ENCODE results near the gene NFIC. TPM values are rescaled to one million over a fixed set of nuclear protein-coding genes. Genes with fewer than 3 reads are reported as not detected.

The NFIC gene
- total and polyA plus RNA-seq, 4 donors: 17.2 to 56.2 (median 40.4) TPM

DNA sequence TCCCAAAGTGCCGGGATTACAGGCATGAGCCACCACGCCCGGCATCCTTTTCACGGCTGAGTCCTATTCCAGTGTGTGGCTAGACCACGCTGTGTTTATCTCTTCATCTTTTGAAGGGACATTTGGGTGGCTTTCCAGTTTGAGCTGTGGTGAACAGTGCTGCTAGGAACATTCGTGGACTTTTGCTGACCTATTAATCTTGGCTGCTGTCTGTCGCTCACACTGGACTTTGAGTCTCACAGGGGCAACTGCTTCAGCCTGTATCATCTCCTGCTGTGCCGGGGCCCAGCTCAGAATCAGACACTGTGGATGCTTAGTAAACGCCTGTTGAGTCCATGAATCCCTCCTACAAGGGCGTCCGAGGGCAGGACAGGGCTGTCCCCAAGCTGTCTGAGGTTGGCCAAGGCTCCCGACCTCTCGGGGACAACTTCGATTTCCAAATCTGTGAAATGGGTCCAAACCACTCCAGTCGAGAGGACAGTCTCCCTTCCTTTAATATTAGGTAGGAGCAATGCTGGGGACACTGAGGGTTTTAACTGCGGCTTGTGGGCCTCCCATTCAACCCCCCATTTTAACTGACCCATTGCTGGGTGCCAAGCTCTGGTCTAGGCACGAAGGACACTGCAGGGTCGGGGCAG lies 65.5 kb downstream of the NFIC start:
- peaks cover 46% of the 10 kb centered on the region for H3K36me3 ChIP-seq (ENCODE audit: control insufficient read depth, insufficient read depth, low read length)
- peaks cover 44% of the 10 kb centered on the region for H3K4me1 ChIP-seq (ENCODE audit: control insufficient read depth, insufficient read depth, low read length)
- no peak overlapping the region for H3K27ac ChIP-seq (ENCODE audit: low read depth, low read length)
- DNase-seq (ENCODE audit: low read depth in 4 of 6, low spot score in 6 of 6): no peak
- no peak overlapping the region for H3K4me3 ChIP-seq (ENCODE audit: low read depth, low read length)
- WGBS (ENCODE audit: insufficient coverage): 88% methylated on average over 13 of the region's 18 CpGs
- H3K27me3 ChIP-seq (ENCODE audit: control insufficient read depth, insufficient read depth, low read length): no peaks in the 10 kb centered on the region
- no peaks in the 10 kb centered on the region for H3K9me3 ChIP-seq (ENCODE audit: control insufficient read depth, insufficient read depth, low read length)

DNA sequence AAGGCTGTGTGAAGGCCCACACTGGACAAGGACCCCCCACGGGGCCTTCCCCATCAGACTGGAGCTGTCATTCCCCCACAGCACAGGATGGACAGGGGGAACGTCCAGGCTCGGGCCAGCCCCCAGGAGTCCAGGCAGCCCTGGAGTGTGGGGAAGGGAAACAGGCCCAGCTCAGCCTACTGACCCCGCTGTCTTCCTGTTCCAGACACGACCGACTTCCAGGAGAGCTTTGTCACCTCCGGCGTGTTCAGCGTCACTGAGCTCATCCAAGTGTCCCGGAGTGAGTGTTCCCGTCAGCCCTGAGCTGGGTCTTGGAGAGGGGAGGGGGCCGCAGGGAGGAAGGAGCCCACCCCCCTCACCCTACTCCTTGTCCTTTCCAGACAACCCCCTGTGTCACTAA lies 66.9 kb downstream of the NFIC start:
- Histone ChIP-seq H3K9me3 (ENCODE audit: control insufficient read depth, insufficient read depth, low read length) (no peaks in the 10 kb centered on the region), H3K27ac (ENCODE audit: low read depth, low read length) (no peak overlapping the region), H3K36me3 (ENCODE audit: control insufficient read depth, insufficient read depth, low read length) (peaks cover 50% of the 10 kb centered on the region), H3K4me3 (ENCODE audit: low read depth, low read length) (no peak overlapping the region), H3K27me3 (ENCODE audit: control insufficient read depth, insufficient read depth, low read length) (no peaks in the 10 kb centered on the region), H3K4me1 (ENCODE audit: control insufficient read depth, insufficient read depth, low read length) (peaks cover 39% of the 10 kb centered on the region)
- no peak for DNase-seq (ENCODE audit: low read depth in 4 of 6, low spot score in 6 of 6)
- WGBS (ENCODE audit: insufficient coverage): 50% methylated on average over 4 of the region's 12 CpGs

DNA sequence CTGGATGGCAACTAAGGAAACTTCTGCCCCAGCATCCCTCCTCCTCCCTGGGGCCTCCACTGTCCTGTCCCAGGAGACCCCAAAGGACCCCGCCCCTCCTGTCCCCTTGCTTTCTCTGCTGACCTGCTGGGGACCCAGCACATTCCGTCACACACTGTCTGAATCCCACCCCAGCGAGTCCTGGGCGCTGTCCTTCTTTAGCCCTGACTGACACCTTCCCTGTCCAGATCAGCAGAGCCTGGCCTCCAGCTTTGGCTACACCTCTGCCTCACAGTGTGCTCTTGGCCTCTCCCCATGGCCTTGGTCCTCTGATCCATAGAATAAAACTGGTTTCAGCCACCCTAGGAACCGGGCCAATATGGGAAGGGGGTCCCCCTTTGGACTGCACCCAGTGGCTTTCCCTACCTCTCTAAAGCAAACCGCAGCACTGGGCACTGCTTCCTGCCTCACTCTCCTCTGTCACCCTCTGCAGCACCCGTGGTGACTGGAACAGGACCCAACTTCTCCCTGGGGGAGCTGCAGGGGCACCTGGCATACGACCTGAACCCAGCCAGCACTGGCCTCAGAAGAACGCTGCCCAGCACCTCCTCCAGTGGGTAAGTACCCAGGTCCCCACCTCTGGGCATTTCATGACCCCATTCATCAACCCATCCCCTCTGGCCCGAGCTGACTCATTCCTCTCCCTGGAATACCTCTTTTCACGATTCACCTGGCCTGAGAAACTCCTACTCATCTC lies 67.6 kb downstream of the NFIC start:
- peak overlapping the region; percentile 76 for H3K4me3 ChIP-seq (ENCODE audit: low read depth, low read length)
- peaks cover 34% of the 10 kb centered on the region for H3K4me1 ChIP-seq (ENCODE audit: control insufficient read depth, insufficient read depth, low read length)

DNA sequence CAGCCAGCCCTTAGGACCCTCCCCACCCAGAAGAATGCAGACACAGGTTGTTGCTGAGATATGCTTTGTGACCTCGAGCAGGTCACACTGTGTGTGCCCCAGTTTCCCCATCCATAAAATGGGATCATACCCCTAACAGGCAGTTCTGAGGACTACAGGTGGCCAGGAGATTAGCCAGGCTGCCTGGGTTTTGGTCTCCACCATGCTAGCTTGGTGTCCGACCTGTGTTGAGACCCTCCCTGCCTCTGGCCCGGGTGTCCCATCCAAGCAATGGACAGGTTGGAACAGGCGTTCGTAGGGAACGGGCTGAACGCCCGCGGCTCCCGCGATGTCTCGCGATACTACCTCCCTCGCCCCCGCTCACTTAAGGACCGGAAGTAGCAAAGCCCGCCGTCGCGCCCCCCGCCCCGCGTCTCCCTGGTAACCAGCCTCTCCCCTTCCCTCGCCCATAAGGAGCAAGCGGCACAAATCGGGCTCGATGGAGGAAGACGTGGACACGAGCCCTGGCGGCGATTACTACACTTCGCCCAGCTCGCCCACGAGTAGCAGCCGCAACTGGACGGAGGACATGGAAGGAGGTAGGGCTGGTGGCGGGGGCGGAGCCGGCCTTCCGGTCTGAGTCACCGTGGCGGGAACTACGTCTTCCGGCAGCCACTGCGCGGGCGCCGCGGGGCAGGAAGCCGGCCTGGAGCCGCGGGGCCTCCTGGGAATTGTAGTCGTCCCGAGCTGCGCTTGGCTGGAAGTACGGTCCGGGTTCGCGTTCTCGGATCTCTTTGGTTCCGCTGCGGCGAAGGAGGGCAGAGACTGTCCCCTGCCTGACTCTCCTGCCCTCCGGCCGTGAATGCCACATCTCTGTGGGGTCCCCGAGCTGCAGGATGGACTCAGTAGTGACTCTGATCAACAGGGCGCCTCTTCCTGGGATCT lies 68.5 kb downstream of the NFIC start:
- no peaks in the 10 kb centered on the region for H3K27me3 ChIP-seq (ENCODE audit: control insufficient read depth, insufficient read depth, low read length)
- peak overlapping the region; percentile 97 for H3K27ac ChIP-seq (ENCODE audit: low read depth, low read length)
- peaks cover 54% of the 10 kb centered on the region for H3K36me3 ChIP-seq (ENCODE audit: control insufficient read depth, insufficient read depth, low read length)
- H3K4me3 ChIP-seq (ENCODE audit: low read depth, low read length): peak overlapping the region; percentile 76
- H3K4me1 ChIP-seq (ENCODE audit: control insufficient read depth, insufficient read depth, low read length): peaks cover 27% of the 10 kb centered on the region
- peak; percentile 84 to 99 (median 90) for DNase-seq (ENCODE audit: low read depth in 4 of 6, low spot score in 6 of 6)
- WGBS (ENCODE audit: insufficient coverage): under 1% methylated on average over 67 of the region's 67 CpGs
- no peaks in the 10 kb centered on the region for H3K9me3 ChIP-seq (ENCODE audit: control insufficient read depth, insufficient read depth, low read length)

More for the DNA sequence above, 67.6 kb downstream of the NFIC start:
- 86% methylated on average over 11 of the region's 11 CpGs for WGBS (ENCODE audit: insufficient coverage)
- Histone ChIP-seq H3K27ac (ENCODE audit: low read depth, low read length) (peak overlapping the region; percentile 97), H3K36me3 (ENCODE audit: control insufficient read depth, insufficient read depth, low read length) (peaks cover 52% of the 10 kb centered on the region), H3K27me3 (ENCODE audit: control insufficient read depth, insufficient read depth, low read length) (no peaks in the 10 kb centered on the region), H3K9me3 (ENCODE audit: control insufficient read depth, insufficient read depth, low read length) (no peaks in the 10 kb centered on the region)
- DNase-seq (ENCODE audit: low read depth in 4 of 6, low spot score in 6 of 6): no peak

DNA sequence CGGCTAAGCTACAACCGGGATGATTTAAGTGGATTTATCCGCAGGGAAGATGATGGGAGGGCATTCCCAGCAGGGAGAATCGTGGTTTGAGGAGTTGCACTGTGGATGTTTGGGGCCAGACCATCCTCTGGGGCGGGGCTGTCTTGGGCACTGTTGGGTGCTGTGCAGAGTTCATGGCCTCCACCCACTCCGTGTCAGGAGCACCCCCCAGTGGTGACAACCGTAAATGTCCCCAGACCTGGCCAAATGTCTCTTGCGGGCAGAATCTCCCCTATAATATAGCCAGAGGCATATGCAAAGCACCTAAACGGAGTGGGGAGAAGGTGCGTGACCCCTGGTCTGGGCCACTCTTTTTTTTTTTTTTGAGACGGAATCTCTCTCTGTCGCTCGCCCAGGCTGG lies 73.7 kb downstream of the NFIC start:
- Histone ChIP-seq H3K27me3 (ENCODE audit: control insufficient read depth, insufficient read depth, low read length) (no peaks in the 10 kb centered on the region), H3K4me1 (ENCODE audit: control insufficient read depth, insufficient read depth, low read length) (peaks cover 37% of the 10 kb centered on the region), H3K36me3 (ENCODE audit: control insufficient read depth, insufficient read depth, low read length) (peaks cover 54% of the 10 kb centered on the region), H3K4me3 (ENCODE audit: low read depth, low read length) (no peak overlapping the region), H3K27ac (ENCODE audit: low read depth, low read length) (no peak overlapping the region), H3K9me3 (ENCODE audit: control insufficient read depth, insufficient read depth, low read length) (no peaks in the 10 kb centered on the region)
- whole genome bisulfite sequencing (ENCODE audit: insufficient coverage): 47% methylated on average over 11 of the region's 13 CpGs
- DNase-seq (ENCODE audit: low read depth in 4 of 6, low spot score in 6 of 6): no peak

DNA sequence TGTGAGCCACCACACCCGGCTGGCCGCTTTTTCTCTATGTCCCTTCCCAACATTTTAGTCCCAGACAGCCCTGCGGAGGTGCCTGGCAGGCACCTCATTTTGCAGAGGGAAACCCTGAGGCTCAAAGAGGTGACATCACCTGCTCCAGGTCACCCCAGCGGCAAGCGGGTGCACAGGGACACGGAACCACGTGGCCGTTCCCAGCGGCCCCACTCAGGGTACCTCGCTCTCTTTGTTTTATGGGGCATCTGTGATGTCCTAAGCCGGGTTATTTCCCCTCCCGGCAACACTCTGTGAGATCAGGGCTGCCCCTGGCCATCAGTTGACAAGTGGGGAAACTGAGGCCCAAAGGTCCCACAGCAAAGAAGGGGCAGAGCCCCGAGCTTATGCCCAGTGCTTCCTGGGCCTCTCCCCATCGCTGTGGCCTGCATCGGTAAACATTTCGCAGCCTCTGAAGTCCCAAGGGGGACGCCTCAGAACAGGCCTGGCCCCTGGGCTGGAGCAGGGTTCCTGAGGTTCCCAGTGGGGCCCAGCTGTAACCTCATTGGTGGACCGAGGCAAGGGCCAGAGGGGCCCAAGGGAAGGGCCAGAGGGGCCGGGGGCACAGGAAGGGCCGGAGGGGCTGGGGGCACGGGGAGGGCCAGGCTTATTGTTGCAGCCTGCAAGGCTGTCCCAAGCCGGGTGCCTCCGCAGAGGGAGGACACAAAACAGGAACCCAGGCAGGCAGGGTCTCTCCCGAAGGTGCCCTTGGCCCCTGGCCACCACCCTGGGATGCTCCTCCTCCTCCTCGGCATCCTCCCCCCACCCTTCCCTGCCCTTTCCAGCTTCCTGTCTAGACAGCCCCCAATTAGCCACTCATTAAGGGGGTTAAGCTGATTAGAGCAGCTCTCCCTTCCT lies 75.0 kb downstream of the NFIC start:
- DNase-seq (ENCODE audit: low read depth in 4 of 6, low spot score in 6 of 6): no peak
- Histone ChIP-seq H3K9me3 (ENCODE audit: control insufficient read depth, insufficient read depth, low read length) (no peaks in the 10 kb centered on the region), H3K4me3 (ENCODE audit: low read depth, low read length) (no peak overlapping the region), H3K27ac (ENCODE audit: low read depth, low read length) (no peak overlapping the region), H3K36me3 (ENCODE audit: control insufficient read depth, insufficient read depth, low read length) (peaks cover 64% of the 10 kb centered on the region), H3K27me3 (ENCODE audit: control insufficient read depth, insufficient read depth, low read length) (no peaks in the 10 kb centered on the region), H3K4me1 (ENCODE audit: control insufficient read depth, insufficient read depth, low read length) (peaks cover 32% of the 10 kb centered on the region)
- 71% methylated on average over 25 of the region's 25 CpGs for WGBS (ENCODE audit: insufficient coverage)

DNA sequence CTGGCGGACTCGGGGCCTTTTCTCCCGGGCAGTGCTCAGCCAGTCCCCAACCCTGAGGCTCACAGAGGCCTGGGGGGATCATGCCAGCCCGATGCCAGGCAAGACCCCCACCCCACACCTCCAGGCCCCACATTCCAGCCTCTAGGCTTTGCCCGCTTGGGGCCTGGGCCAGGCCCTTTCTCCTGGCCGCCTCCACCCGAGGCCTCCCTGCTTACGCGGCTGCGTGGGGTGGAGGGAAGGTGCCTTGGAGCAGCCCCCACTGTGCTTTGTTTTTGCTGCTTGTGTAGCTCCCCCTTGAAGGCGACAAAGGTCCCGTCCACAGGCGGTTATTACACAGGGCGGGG lies 75.6 kb downstream of the NFIC start:
- Histone ChIP-seq H3K4me3 (ENCODE audit: low read depth, low read length) (no peak overlapping the region), H3K36me3 (ENCODE audit: control insufficient read depth, insufficient read depth, low read length) (peaks cover 65% of the 10 kb centered on the region), H3K4me1 (ENCODE audit: control insufficient read depth, insufficient read depth, low read length) (peaks cover 32% of the 10 kb centered on the region), H3K9me3 (ENCODE audit: control insufficient read depth, insufficient read depth, low read length) (no peaks in the 10 kb centered on the region), H3K27ac (ENCODE audit: low read depth, low read length) (no peak overlapping the region), H3K27me3 (ENCODE audit: control insufficient read depth, insufficient read depth, low read length) (no peaks in the 10 kb centered on the region)
- DNase-seq (ENCODE audit: low read depth in 4 of 6, low spot score in 6 of 6): no peak
- WGBS (ENCODE audit: insufficient coverage): 64% methylated on average over 5 of the region's 14 CpGs

DNA sequence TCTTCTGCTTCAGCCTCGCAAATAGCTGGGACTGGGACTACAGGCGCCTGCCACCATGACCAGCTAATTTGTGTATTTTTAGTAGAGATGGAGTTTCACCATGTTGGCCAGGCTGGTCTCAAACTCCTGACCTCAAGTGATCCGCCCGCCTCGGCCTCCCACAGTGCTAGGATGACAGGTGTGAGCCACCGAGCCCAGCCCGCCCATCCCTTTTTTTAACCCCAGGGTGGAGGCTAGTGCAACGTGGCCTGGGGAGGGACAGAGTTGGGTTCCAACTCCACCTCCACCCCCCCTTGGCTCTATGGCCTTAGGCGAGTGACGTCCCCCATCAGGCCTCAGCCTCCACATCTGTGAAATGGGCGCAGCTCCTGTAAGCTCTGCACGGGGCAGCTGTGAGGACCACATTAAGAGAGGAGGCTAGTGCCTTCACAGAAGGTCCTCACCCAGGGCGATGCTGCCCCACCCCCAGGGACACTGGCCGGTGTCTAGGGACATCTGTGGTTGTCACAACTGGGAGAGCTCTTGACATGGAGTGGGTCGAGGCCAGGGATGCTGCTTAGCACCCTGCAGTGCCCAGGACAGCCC lies 76.2 kb downstream of the NFIC start:
- Histone ChIP-seq H3K27ac (ENCODE audit: low read depth, low read length) (no peak overlapping the region), H3K4me1 (ENCODE audit: control insufficient read depth, insufficient read depth, low read length) (peaks cover 32% of the 10 kb centered on the region)
- WGBS (ENCODE audit: insufficient coverage): 94% methylated on average over 12 of the region's 15 CpGs

More for the DNA sequence above, 76.2 kb downstream of the NFIC start:
- H3K4me3 ChIP-seq (ENCODE audit: low read depth, low read length): no peak overlapping the region
- no peaks in the 10 kb centered on the region for H3K27me3 ChIP-seq (ENCODE audit: control insufficient read depth, insufficient read depth, low read length)
- no peak for DNase-seq (ENCODE audit: low read depth in 4 of 6, low spot score in 6 of 6)
- peaks cover 67% of the 10 kb centered on the region for H3K36me3 ChIP-seq (ENCODE audit: control insufficient read depth, insufficient read depth, low read length)
- H3K9me3 ChIP-seq (ENCODE audit: control insufficient read depth, insufficient read depth, low read length): no peaks in the 10 kb centered on the region

All from spinal cord (tissue), 10 donors.